Vagina (tissue), 2 donors: Measurements from ENCODE around the gene TOX4. TPM values are rescaled to one million over a fixed set of nuclear protein-coding genes. Genes with fewer than 3 reads are reported as not detected.

ENCODE experiments used
- DNase-seq, 2 donors: peaks; one replicate each; pipeline ENCODE4 v3.0.0-alpha.2; 2017; ENCODE audit errors: extremely low spot score in 2 of 2
- H3K27ac ChIP-seq: fragments of 200-600 bp; sonication (generic); one replicate; pipeline ENCODE4 v1.5.1; 2019
- H3K27me3 ChIP-seq: fragments of 200-600 bp; sonication (generic); one replicate; pipeline ENCODE4 v1.5.1; 2019
- H3K36me3 ChIP-seq, 2 donors: fragments of 200-600 bp; sonication (generic); one replicate each; pipeline ENCODE4 v1.5.1; 2017 to 2019
- H3K4me1 ChIP-seq: fragments of 200-600 bp; sonication (generic); one replicate; pipeline ENCODE4 v1.5.1; 2019
- H3K4me3 ChIP-seq, 2 donors: fragments of 200-600 bp; sonication (generic); 1 replicate in 1 of 2; 2 replicates in 1 of 2; pipeline ENCODE4 v1.5.1; 2016 to 2019
- H3K9me3 ChIP-seq: fragments of 200-600 bp; sonication (generic); one replicate; pipeline ENCODE4 v1.5.1; 2019
- CTCF ChIP-seq, 3 experiments: fragments of 450-650 bp in 2 of 3; fragments of 200-600 bp in 1 of 3; sonication (generic) in 1 of 3; IDR thresholded peaks; one replicate each; pipeline ENCODE4 v1.5.1; 2017 to 2019; ENCODE audit warnings: antibody characterized with exemption in 3 of 3, mild to moderate bottlenecking in 2 of 3, moderate library complexity in 2 of 3
- POLR2A ChIP-seq, 2 donors: fragments of 450-650 bp; IDR thresholded peaks; one replicate each; pipeline ENCODE4 v1.6.1; 2017; ENCODE audit warnings: antibody characterized with exemption in 2 of 2, mild to moderate bottlenecking in 2 of 2, moderate library complexity in 2 of 2
- POLR2AphosphoS5 ChIP-seq, 2 donors: sonication (generic); formaldehyde crosslinking; IDR thresholded peaks; one replicate each; pipeline ENCODE4 v1.9.0; 2017; ENCODE audit warnings: antibody characterized with exemption in 2 of 2, mild to moderate bottlenecking in 2 of 2, low read depth in 1 of 2; ENCODE audit not compliant: insufficient read depth in 1 of 2
- intact Hi-C: fragments of 100-400 bp; cut with DNase I; formaldehyde crosslinking; loops from one replicate; pipeline ENCODE4 v1.15.1; 2023
- total RNA-seq: library from RNA; depleted of rRNA; stranded (reverse); fragments of >200 nt; gene quantifications from one replicate; pipeline ENCODE4 v1.2.3, GENCODE V29; 2016

TOX4 gene
- total RNA-seq, 1 donor from 2014 or later, result 23.3 TPM

DNA sequence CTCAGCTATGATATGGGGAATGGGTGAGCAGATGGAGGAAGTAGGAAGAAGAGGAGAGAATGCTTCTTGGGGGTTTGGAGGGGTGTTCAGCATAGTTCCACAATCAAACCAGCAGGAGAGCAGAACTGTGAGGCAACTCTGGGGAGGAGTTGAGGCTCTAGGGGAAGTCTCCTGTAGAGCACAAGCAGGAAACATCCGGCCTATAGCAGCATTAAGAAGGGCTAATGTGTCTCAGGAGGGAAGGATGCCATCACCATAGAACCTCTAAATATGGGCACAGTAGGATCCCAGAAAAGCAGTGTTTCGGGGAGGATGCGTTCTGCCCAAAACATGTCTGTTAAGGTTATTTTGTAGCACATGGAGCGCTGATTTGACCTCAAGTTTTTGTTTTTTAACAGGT, 57.6 kb downstream of the TOX4 start:
- DNase-seq, result no peak
- Histone ChIP-seq H3K27ac (no peak overlapping the region), H3K9me3 (no peaks in the 10 kb centered on the region), H3K36me3 (no peaks in the 10 kb centered on the region), H3K27me3 (no peaks in the 10 kb centered on the region), H3K4me3 (no peak overlapping the region), H3K4me1 (peaks cover 15% of the 10 kb centered on the region)
- intact Hi-C loops, result no loop called here
- TF ChIP-seq POLR2AphosphoS5 (IDR thresholded peaks at IDR 0.05; ENCODE audit: insufficient read depth in 1 of 2, low read depth in 1 of 2) (no peak), POLR2A (IDR thresholded peaks at IDR 0.05) (no peak), CTCF (IDR thresholded peaks at IDR 0.05) (no peak)

DNA sequence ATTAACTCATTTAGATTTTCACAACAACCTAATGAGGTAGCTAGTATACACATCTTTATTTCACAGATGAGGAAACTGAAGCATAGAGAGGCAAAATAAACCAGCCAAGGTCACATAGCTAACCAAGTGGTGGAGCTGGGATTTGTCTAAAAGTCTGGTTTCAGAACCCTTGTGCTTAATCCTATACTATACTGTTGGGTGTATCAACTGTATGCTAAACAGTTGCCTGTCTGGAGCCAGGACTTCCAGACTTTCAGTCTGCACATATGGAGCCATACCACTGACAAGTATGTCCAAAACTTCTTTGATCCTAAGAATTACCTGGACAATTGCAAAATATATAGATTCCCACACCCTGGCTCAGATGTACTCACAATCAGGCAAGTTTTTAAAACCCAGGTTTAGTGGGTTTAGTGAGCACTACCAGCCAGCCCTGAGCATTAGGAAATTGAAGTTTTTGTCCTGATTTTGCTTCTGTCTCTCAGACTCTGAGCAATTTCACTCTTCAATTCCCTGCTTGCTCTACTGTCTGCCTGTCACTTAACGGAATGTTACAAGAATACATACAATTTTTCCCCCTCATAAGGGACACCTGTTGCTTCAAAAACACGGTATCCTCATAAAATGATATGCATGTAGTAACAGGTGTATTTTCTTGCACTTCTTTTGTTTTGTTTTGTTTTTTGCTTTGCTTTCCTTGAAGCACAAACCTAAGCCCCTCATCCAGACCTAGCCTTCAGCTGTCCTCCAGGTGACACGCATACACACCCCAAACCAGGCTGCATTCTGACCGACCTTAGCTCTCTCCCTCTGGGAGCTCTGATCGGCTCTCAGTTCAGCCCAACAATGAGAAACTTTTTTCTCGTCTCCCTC, 58.8 kb downstream of the TOX4 start:
- TF ChIP-seq POLR2A (IDR thresholded peaks at IDR 0.05) (no peak), CTCF (IDR thresholded peaks at IDR 0.05) (no peak), POLR2AphosphoS5 (IDR thresholded peaks at IDR 0.05; ENCODE audit: insufficient read depth in 1 of 2, low read depth in 1 of 2) (no peak)
- no peaks in the 10 kb centered on the region for H3K9me3 ChIP-seq
- no peak for DNase-seq
- H3K36me3 ChIP-seq, result no peaks in the 10 kb centered on the region
- intact Hi-C loops, result no loop called here
- peak overlapping the region; percentile 35 to 49 for H3K4me3 ChIP-seq
- H3K4me1 ChIP-seq, result peaks cover 15% of the 10 kb centered on the region
- no peaks in the 10 kb centered on the region for H3K27me3 ChIP-seq
- no peak overlapping the region for H3K27ac ChIP-seq

- H3K4me3 ChIP-seq, result peak overlapping the region; percentile 35 to 49
- H3K9me3 ChIP-seq, result no peaks in the 10 kb centered on the region
- peaks cover 15% of the 10 kb centered on the region for H3K4me1 ChIP-seq
- intact Hi-C loops, result no loop called here
- TF ChIP-seq CTCF (IDR thresholded peaks at IDR 0.05) (no peak), POLR2AphosphoS5 (IDR thresholded peaks at IDR 0.05; ENCODE audit: insufficient read depth in 1 of 2, low read depth in 1 of 2) (no peak), POLR2A (IDR thresholded peaks at IDR 0.05) (no peak)
- no peaks in the 10 kb centered on the region for H3K36me3 ChIP-seq
- no peak for DNase-seq
- H3K27me3 ChIP-seq, result no peaks in the 10 kb centered on the region
- no peak overlapping the region for H3K27ac ChIP-seq
Observed at GRCh38 chr14:21536418-21537089, 59.6 kb downstream of the TOX4 start.

DNA sequence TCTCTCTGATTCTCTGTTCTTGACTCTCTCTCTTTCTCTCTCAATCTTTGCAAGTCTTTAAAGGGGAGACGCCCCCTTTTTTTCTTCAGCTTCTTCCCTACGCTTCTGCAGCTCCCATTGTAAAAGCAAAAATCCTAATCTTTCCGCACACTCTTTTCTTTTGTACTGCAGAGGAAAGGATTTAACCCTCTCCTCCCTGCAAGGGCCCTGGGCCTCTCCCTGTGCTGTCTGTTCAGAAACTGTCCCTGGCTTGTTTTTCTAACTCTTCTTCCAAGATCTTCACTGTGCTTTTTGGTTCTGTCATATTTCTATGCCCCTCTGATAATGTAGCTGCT, 60.1 kb downstream of the TOX4 start:
- Histone ChIP-seq H3K27me3 (no peaks in the 10 kb centered on the region), H3K36me3 (no peaks in the 10 kb centered on the region), H3K4me1 (peaks cover 15% of the 10 kb centered on the region), H3K4me3 (peak overlapping the region; percentile 35 to 49), H3K9me3 (no peaks in the 10 kb centered on the region), H3K27ac (no peak overlapping the region)
- no peak for DNase-seq
- TF ChIP-seq POLR2A (IDR thresholded peaks at IDR 0.05), result no peak
- TF ChIP-seq CTCF (IDR thresholded peaks at IDR 0.05), result no peak
- no peak for TF ChIP-seq POLR2AphosphoS5 (IDR thresholded peaks at IDR 0.05; ENCODE audit: insufficient read depth in 1 of 2, low read depth in 1 of 2)
- intact Hi-C loops, result no loop called here
